Measurements from ENCODE around the gene CNOT4. TPM values are rescaled to one million over a fixed set of nuclear protein-coding genes. Genes with fewer than 3 reads are reported as not detected.

Gene CNOT4
- total RNA-seq, 1 donor from 2014 or later = 22.8 TPM

DNA sequence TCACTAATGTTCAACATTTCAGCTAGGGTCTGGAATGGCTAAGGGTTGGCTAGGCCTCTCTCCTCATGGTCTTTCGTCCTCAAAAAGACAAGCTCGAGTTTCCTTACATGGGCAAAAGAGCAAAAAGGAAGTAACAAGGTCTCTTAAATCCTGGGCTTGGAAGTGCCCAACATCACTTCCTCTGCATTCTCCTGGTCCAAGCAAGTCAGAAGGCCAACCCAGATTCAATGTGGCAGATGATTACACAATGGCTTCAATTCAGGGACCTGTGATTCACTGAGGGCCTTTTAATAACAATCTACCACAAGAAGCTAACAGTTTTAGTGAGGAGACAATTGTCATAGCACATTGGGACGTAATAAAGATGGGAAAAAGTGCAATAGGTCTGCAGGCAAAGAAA lies 43.4 kb upstream of the CNOT4 start:
- Mint-ChIP-seq H3K4me3 (ENCODE audit: unreplicated experiment) (no peak overlapping the region), H3K27ac (ENCODE audit: unreplicated experiment) (no peak overlapping the region)

DNA sequence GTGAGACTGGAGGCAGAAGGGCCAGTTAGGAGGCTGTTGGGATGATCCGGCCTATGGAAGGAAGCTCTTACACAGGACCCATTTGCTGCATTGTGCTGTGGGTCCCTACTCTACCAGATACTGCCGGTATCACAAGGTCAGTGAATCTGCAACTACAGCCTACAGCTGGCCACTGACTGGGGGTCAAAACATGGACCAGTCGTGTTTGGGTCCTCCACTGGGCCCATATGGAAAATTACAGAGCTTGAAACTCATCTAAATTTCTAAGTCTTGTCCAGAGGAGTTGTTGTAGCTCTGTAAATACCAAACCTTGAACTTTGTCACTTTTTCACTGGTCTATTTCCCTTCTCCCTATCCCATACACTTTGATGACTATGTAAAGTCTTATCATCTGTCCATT lies 42.2 kb upstream of the CNOT4 start:
- Mint-ChIP-seq H3K36me3 (ENCODE audit: unreplicated experiment) (no peaks in the 10 kb centered on the region), H3K27me3 (ENCODE audit: unreplicated experiment) (peaks cover 34% of the 10 kb centered on the region), H3K4me1 (ENCODE audit: unreplicated experiment) (no peaks in the 10 kb centered on the region), H3K9me3 (ENCODE audit: unreplicated experiment) (no peaks in the 10 kb centered on the region), H3K4me3 (ENCODE audit: unreplicated experiment) (no peak overlapping the region), H3K27ac (ENCODE audit: unreplicated experiment) (no peak overlapping the region)
- DNase-seq (ENCODE audit: extremely low spot score, unreplicated experiment) = no peak
- TF ChIP-seq, protein P1, sequence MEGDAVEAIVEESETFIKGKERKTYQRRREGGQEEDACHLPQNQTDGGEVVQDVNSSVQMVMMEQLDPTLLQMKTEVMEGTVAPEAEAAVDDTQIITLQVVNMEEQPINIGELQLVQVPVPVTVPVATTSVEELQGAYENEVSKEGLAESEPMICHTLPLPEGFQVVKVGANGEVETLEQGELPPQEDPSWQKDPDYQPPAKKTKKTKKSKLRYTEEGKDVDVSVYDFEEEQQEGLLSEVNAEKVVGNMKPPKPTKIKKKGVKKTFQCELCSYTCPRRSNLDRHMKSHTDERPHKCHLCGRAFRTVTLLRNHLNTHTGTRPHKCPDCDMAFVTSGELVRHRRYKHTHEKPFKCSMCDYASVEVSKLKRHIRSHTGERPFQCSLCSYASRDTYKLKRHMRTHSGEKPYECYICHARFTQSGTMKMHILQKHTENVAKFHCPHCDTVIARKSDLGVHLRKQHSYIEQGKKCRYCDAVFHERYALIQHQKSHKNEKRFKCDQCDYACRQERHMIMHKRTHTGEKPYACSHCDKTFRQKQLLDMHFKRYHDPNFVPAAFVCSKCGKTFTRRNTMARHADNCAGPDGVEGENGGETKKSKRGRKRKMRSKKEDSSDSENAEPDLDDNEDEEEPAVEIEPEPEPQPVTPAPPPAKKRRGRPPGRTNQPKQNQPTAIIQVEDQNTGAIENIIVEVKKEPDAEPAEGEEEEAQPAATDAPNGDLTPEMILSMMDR (IDR thresholded peaks at IDR 0.05) = no peak

More for the DNA sequence above, 43.4 kb upstream of the CNOT4 start:
- H3K9me3 Mint-ChIP-seq (ENCODE audit: unreplicated experiment) = no peaks in the 10 kb centered on the region
- TF ChIP-seq, protein P1 (IDR thresholded peaks at IDR 0.05) = no peak
- no peaks in the 10 kb centered on the region for H3K4me1 Mint-ChIP-seq (ENCODE audit: unreplicated experiment)
- H3K27me3 Mint-ChIP-seq (ENCODE audit: unreplicated experiment) = peaks cover 24% of the 10 kb centered on the region
- no peaks in the 10 kb centered on the region for H3K36me3 Mint-ChIP-seq (ENCODE audit: unreplicated experiment)
- DNase-seq (ENCODE audit: extremely low spot score, unreplicated experiment) = no peak

DNA sequence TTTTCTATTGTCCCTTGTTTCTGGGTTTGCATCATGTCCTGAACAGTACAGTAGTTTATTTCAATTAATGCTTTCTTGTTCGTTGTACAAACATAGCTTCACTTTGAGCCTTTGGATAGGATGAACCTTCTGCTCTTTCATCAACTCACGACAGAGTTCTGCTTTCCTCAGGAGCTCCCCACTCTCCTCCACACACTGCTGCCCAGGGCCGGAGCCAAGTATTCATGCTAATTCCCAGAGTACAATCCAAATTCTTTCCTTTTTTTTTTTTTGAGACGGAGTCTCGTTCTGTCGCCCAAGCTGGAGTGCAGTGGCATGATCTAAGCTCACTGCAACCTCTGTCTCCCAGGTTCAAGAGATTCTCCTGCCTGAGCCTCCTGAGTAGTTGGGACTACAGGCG lies 40.3 kb upstream of the CNOT4 start:
- Mint-ChIP-seq H3K9me3 (ENCODE audit: unreplicated experiment) (no peaks in the 10 kb centered on the region), H3K27me3 (ENCODE audit: unreplicated experiment) (peaks cover 38% of the 10 kb centered on the region), H3K36me3 (ENCODE audit: unreplicated experiment) (no peaks in the 10 kb centered on the region), H3K27ac (ENCODE audit: unreplicated experiment) (no peak overlapping the region), H3K4me3 (ENCODE audit: unreplicated experiment) (no peak overlapping the region), H3K4me1 (ENCODE audit: unreplicated experiment) (no peaks in the 10 kb centered on the region)
- TF ChIP-seq, protein P1 (IDR thresholded peaks at IDR 0.05) = no peak
- no peak for DNase-seq (ENCODE audit: extremely low spot score, unreplicated experiment)

DNA sequence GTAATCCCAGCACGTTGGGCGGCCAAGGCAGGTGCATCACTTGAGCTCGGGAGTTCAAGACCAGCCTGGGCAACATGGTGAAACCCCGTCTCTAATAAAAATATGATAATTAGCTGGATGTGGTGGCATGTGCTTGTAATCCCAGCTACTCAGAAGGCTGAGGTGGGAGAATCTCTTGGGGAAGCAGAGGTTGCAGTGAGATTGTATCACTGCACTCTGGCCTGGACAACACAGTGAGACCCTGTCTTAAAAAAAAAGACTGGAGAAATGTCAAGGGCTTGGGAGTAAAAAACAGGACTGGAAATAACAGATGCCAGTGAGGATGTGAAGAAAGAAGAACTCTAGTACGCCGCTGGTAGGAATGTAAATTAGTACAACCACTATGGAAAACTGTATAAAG lies 31.1 kb upstream of the CNOT4 start:
- Mint-ChIP-seq H3K4me3 (ENCODE audit: unreplicated experiment) (no peak overlapping the region), H3K9me3 (ENCODE audit: unreplicated experiment) (no peaks in the 10 kb centered on the region), H3K27me3 (ENCODE audit: unreplicated experiment) (peaks cover 32% of the 10 kb centered on the region), H3K36me3 (ENCODE audit: unreplicated experiment) (no peaks in the 10 kb centered on the region), H3K27ac (ENCODE audit: unreplicated experiment) (no peak overlapping the region), H3K4me1 (ENCODE audit: unreplicated experiment) (no peaks in the 10 kb centered on the region)
- DNase-seq (ENCODE audit: extremely low spot score, unreplicated experiment) = no peak
- TF ChIP-seq, protein P1 (IDR thresholded peaks at IDR 0.05) = no peak

DNA sequence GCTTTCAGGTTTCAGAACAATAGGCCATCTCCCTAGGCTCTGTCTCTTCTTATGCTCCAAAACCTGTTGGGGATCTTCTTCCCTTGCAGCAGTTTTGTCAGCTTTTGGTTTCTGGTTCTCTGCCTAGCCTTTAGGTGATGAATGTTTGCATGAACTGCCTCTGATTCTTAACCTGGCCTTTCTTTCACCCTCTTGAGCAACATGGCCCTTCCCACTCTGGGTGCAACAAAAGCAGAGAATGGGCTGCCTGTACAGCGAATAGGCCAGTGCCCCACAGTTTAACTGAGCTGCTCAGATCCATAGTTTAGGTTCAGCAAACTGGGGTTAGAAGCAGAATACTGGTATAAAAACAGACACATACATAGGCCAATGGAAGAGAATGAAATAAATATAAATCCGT lies 29.7 kb upstream of the CNOT4 start:
- Mint-ChIP-seq H3K36me3 (ENCODE audit: unreplicated experiment) (no peaks in the 10 kb centered on the region), H3K9me3 (ENCODE audit: unreplicated experiment) (no peaks in the 10 kb centered on the region), H3K4me3 (ENCODE audit: unreplicated experiment) (no peak overlapping the region), H3K27ac (ENCODE audit: unreplicated experiment) (no peak overlapping the region), H3K27me3 (ENCODE audit: unreplicated experiment) (peaks cover 38% of the 10 kb centered on the region), H3K4me1 (ENCODE audit: unreplicated experiment) (no peaks in the 10 kb centered on the region)
- DNase-seq (ENCODE audit: extremely low spot score, unreplicated experiment) = no peak
- TF ChIP-seq, protein P1 (IDR thresholded peaks at IDR 0.05) = no peak
